RWPE1 (cell line): ENCODE data around the gene TMEM266.

Experiments used
- CTCF ChIA-PET: fragments of 350-600 bp; sonication (Branson Sonifier 250); formaldehyde crosslinking; extraction: SDS; loops from one replicate; lab custom pipeline; 2021; lab: Yijun Ruan, JAX
- POLR2A ChIA-PET: fragments of 400-600 bp; formaldehyde crosslinking; extraction: SDS; loops from one replicate; lab custom pipeline; 2020; ENCODE audit warnings: antibody characterized with exemption; ENCODE audit not compliant: low non-redundant PET; lab: Yijun Ruan, JAX
- DNase-seq: peaks from one replicate; pipeline ENCODE4 v3.0.0; 2012; ENCODE audit warnings: low spot score
- H3K27ac ChIP-seq: fragments of 450-650 bp; 2 replicates; pipeline ENCODE4 v1.5.1; 2017
- TF ChIP-seq, protein P1 (sequence below): fragments of 450-650 bp; conservative IDR thresholded peaks from 2 replicates; pipeline ENCODE4 v1.5.1; 2017; ENCODE audit warnings: low read depth, mild to moderate bottlenecking

TMEM266 gene

DNA sequence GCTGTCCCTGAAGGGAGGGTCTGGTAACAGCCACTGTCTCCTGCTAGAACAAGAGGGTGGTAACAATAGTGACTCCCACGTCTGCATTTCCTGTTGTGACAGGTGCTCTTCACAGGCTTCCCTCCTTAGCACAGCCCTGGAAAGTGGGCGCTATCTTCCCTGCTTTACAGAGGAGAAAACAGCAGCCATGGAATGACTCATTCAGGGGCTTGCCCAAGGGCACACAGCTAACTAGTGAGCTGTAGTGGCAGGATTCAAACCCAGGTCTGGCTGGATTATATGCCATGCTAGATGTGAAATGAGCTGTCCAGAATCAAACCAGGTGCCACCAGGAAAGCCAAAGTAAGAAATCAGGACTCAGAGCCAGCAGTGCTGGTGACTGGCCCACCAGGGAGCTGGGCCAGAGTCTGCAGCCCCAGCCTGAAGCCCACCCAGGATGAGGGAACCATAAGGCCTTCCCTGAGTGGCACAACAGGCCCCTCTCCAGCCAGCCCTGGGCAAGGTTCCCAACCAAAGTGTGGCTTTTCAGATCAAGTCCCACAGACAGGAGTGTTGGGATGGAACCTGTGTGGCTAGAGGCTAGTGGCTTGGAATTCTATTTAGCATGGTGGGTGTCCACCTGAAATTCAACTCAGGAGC lies 149.1 kb downstream of the TMEM266 start:
- TF ChIP-seq, protein P1, sequence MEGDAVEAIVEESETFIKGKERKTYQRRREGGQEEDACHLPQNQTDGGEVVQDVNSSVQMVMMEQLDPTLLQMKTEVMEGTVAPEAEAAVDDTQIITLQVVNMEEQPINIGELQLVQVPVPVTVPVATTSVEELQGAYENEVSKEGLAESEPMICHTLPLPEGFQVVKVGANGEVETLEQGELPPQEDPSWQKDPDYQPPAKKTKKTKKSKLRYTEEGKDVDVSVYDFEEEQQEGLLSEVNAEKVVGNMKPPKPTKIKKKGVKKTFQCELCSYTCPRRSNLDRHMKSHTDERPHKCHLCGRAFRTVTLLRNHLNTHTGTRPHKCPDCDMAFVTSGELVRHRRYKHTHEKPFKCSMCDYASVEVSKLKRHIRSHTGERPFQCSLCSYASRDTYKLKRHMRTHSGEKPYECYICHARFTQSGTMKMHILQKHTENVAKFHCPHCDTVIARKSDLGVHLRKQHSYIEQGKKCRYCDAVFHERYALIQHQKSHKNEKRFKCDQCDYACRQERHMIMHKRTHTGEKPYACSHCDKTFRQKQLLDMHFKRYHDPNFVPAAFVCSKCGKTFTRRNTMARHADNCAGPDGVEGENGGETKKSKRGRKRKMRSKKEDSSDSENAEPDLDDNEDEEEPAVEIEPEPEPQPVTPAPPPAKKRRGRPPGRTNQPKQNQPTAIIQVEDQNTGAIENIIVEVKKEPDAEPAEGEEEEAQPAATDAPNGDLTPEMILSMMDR: no peak
- POLR2A ChIA-PET: no interaction called here
- CTCF ChIA-PET: no interaction called here
- peak overlapping the region; percentile 28 for H3K27ac ChIP-seq
- DNase-seq: no peak

GRCh38 chr15:76209523-76209922 lies 149.7 kb downstream of the TMEM266 start:
- CTCF ChIA-PET: no interaction called here
- TF ChIP-seq, protein P1: no peak
- peak overlapping the region; percentile 28 for H3K27ac ChIP-seq
- POLR2A ChIA-PET: no interaction called here
- DNase-seq: no peak

DNA sequence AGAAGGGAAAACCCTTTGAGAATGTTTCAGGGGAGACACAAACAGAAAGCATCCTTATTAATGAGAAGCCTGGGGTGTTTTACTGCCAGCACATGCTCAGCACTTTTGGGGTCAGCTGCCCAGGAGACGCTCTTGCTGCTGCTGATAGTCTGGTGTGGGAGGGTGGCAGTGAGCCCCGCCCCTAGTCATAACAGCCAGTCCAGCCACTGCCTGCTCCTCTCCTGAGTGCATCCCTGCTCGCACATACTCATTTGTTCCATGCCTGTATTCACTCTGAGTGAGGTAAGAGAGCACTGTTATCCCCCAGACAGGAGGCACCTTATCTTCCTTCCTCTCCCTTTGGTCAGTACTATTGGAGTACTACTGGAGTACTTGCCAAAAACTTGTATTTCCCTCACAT lies 150.2 kb downstream of the TMEM266 start:
- H3K27ac ChIP-seq: peak overlapping the region; percentile 28
- TF ChIP-seq, protein P1: no peak
- ChIA-PET POLR2A (no interaction called here), CTCF (no interaction called here)
- no peak for DNase-seq

DNA sequence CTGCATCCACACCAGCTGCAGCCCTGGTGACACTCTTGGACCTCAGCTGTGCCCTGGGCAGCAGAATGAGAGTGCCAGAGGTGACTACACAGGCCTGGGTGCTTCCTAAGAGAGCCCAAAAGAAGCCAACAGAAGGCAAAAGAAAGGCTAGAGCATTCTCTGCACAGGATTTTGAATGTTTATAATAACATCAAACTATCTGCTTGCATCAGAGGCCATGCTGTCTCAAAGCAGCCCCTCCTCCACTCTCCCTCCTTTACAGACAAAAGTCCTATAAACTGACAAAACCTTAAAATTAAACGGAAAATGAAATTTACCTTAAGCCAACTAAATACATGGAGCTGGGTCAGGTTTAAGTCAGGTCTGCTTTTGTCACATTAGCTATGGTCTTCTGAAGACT lies 155.8 kb downstream of the TMEM266 start:
- no peak for DNase-seq
- no peak overlapping the region for H3K27ac ChIP-seq
- POLR2A ChIA-PET: no interaction called here
- CTCF ChIA-PET: interaction anchor here (0.5 to 0.6 kb wide), 2 partner anchors 9 to 689 kb away, joined by 3 to 4 read pairs; no protein-coding TSS in a partner anchor
- TF ChIP-seq, protein P1: no peak

DNA sequence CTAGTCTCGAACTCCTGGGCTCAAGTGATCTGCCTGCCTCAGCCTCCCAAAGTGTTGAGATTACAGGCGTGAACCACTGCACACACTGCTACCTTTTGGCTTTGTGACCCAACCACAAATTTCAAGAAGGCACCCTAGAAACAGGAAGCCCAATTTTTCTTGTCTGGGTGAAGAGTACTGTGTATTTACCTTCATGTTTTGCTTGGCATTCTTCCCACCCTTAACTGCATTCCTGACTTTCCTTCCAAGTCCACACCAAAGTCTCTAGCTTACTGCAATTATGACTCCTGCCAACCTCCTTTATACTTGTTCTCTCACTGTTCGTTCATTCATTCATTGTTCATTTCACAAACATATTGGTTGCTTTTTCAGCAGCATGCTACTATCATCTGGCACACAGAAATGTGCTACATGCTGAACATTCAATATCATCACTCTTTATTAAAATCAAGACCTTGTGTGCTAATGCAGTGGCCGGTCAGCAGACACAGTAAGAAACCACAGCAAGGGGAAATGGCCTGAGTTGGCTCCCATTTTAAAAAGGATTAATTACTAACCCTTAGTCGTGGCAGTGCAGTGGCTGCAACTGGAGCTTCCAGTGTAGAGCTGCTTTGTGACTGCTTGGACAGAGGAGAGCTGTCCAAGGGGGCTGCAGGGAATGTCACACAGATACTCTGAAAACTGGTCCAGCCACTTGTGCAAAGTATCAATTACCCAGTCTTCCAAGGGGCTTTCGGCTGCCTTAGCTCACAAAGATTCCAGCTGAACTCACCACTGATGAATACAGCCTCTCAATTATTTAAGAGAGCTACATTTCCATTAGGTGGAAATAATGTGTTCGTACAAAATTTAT lies 157.5 kb downstream of the TMEM266 start:
- peak overlapping the region; percentile 82 for H3K27ac ChIP-seq
- ChIA-PET POLR2A (no interaction called here), CTCF (interaction anchor here (0.6 to 0.9 kb wide), 2 partner anchors 11 to 51 kb away, joined by 3 to 4 read pairs; no protein-coding TSS in a partner anchor)
- TF ChIP-seq, protein P1: no peak
- DNase-seq: peak; percentile 46

- CTCF ChIA-PET: interaction anchor here (0.6 to 0.9 kb wide), 2 partner anchors 11 to 50 kb away, joined by 3 to 4 read pairs; no protein-coding TSS in a partner anchor
- TF ChIP-seq, protein P1: no peak
These were observed 158.1 kb downstream of the TMEM266 start for GRCh38 chr15:76217882-76218217.

More at GRCh38 chr15:76217882-76218217, 158.1 kb downstream of the TMEM266 start:
- POLR2A ChIA-PET: no interaction called here
- DNase-seq: no peak
- peak overlapping the region; percentile 82 for H3K27ac ChIP-seq
